B cell (primary cell): ENCODE results near the gene PACRG. TPM values are rescaled to one million over a fixed set of nuclear protein-coding genes. Genes with fewer than 3 reads are reported as not detected.

Experiments used
- ATAC-seq: fragments of 200-7000 bp; cut with Tn5 transposase; one replicate; pipeline ENCODE4 v1.10.0; 2021; ENCODE audit warnings: low read depth, mild to moderate bottlenecking, moderate number of reproducible peaks, moderate library complexity
- CTCF ChIA-PET: fragments of 350-600 bp; sonication (Branson Sonifier 250); formaldehyde crosslinking; loops from one replicate; lab custom pipeline; 2021; ENCODE audit warnings: antibody characterized with exemption, inconsistent platforms; lab: Charles Lee
- POLR2A ChIA-PET: fragments of 350-600 bp; sonication (Branson Sonifier 250); formaldehyde crosslinking; loops from one replicate; lab custom pipeline; 2021; ENCODE audit warnings: antibody characterized with exemption; lab: Charles Lee
- DNase-seq: peaks from one replicate; pipeline ENCODE4 v3.0.0; 2013
- H2AFZ ChIP-seq: 2 replicates; pipeline ENCODE4 v1.6.1; 2012; ENCODE audit warnings: mild to moderate bottlenecking, low read depth, low read length; ENCODE audit not compliant: insufficient read depth, poor library complexity, severe bottlenecking
- H3K27ac ChIP-seq, 2 donors: 1 replicate in 1 of 2; 2 replicates in 1 of 2; pipeline ENCODE4 v1.5.1; 2012 to 2013; ENCODE audit warnings: low read length in 2 of 2, mild to moderate bottlenecking in 2 of 2, moderate library complexity in 1 of 2
- H3K27me3 ChIP-seq, 4 experiments: fragments of 200-600 bp in 1 of 4; sonication (generic) in 1 of 4; replicated peaks in 1 of 4; 1 replicate in 2 of 4; 2 replicates in 2 of 4; pipeline versions ENCODE4 v1.6.1 to v1.7.0; 2013 to 2016; ENCODE audit warnings: low read length in 3 of 4, mild to moderate bottlenecking in 2 of 4, mixed read lengths in 1 of 4, moderate library complexity in 1 of 4; ENCODE audit not compliant: insufficient read depth in 4 of 4, control insufficient read depth in 3 of 4; ENCODE audit errors: control extremely low read depth in 1 of 4
- H3K36me3 ChIP-seq, 2 experiments: replicated peaks in 1 of 2; 1 replicate in 1 of 2; 2 replicates in 1 of 2; pipeline versions ENCODE4 v1.6.1 to v1.7.1; 2013; ENCODE audit warnings: low read length in 1 of 2; ENCODE audit not compliant: insufficient read depth in 2 of 2, control insufficient read depth in 1 of 2; ENCODE audit errors: control extremely low read depth in 1 of 2, extremely low read depth in 1 of 2
- H3K4me1 ChIP-seq, 2 donors: fragments of 200-600 bp in 1 of 2; sonication (generic) in 1 of 2; 1 replicate in 1 of 2; 2 replicates in 1 of 2; pipeline versions ENCODE4 v1.5.1 to v1.6.1; 2013 to 2017; ENCODE audit warnings: low read length in 2 of 2; ENCODE audit not compliant: control insufficient read depth in 2 of 2, insufficient read depth in 2 of 2
- H3K4me2 ChIP-seq: replicated peaks from 2 replicates; pipeline ENCODE3; 2012; ENCODE audit warnings: mild to moderate bottlenecking, low read depth, low read length; ENCODE audit not compliant: poor library complexity, severe bottlenecking
- H3K4me3 ChIP-seq, 5 experiments: fragments of 200-600 bp in 1 of 5; sonication (generic) in 1 of 5; 1 replicate in 3 of 5; 2 replicates in 2 of 5; pipeline versions ENCODE4 v1.5.1 to v1.7.0; 2011 to 2016; ENCODE audit warnings: low read length in 4 of 5, mild to moderate bottlenecking in 4 of 5, low read depth in 2 of 5, control low read depth in 1 of 5, moderate library complexity in 1 of 5; ENCODE audit not compliant: insufficient read depth in 1 of 5; ENCODE audit errors: control extremely low read depth in 1 of 5, extremely low read depth in 1 of 5
- H3K79me2 ChIP-seq: fragments of 200-600 bp; sonication (generic); one replicate; pipeline ENCODE4 v1.6.0; 2016; ENCODE audit warnings: low read length; ENCODE audit not compliant: control insufficient read depth, insufficient read depth
- H3K9ac ChIP-seq: fragments of 200-600 bp; sonication (generic); 2 replicates; pipeline ENCODE4 v1.6.1; 2017; ENCODE audit warnings: mild to moderate bottlenecking, low read length, moderate library complexity
- H3K9me3 ChIP-seq, 3 donors: one replicate each; pipeline versions ENCODE4 v1.6.1 to v1.7.1; 2013; ENCODE audit warnings: low read length in 2 of 3; ENCODE audit not compliant: control insufficient read depth in 2 of 3, insufficient read depth in 1 of 3; ENCODE audit errors: control extremely low read depth in 1 of 3
- H4K20me1 ChIP-seq: 2 replicates; pipeline ENCODE4 v1.6.0; 2012; ENCODE audit warnings: mild to moderate bottlenecking, low read length; ENCODE audit not compliant: insufficient read depth, control insufficient read depth, poor library complexity, severe bottlenecking
- H3K27ac Mint-ChIP-seq: one replicate; pipeline ENCODE4 v1.8.0; 2021; ENCODE audit warnings: mixed read lengths
- H3K27me3 Mint-ChIP-seq: one replicate; pipeline ENCODE4 v1.8.0; 2021; ENCODE audit warnings: mixed read lengths
- H3K4me1 Mint-ChIP-seq: one replicate; pipeline ENCODE4 v1.8.0; 2021; ENCODE audit warnings: mixed read lengths
- H3K4me3 Mint-ChIP-seq: one replicate; pipeline ENCODE4 v1.8.0; 2021; ENCODE audit warnings: mixed read lengths
- H3K9me3 Mint-ChIP-seq: one replicate; pipeline ENCODE4 v1.8.0; 2022; ENCODE audit warnings: mixed read lengths; ENCODE audit not compliant: insufficient read depth
- EZH2 ChIP-seq: IDR thresholded peaks from 2 replicates; pipeline ENCODE4 v1.6.1; 2012; ENCODE audit warnings: borderline replicate concordance, low read depth, mild to moderate bottlenecking, moderate library complexity, low read length; ENCODE audit not compliant: insufficient read depth, poor library complexity, severe bottlenecking
- WGBS: methylation state at CpG from one replicate; pipeline ENCODE4 v1.1.5; 2013; ENCODE audit warnings: missing lambda C conversion rate; ENCODE audit not compliant: insufficient coverage; 5-methylcytosine and 5-hydroxymethylcytosine counted together
- intact Hi-C: fragments of 100-400 bp; cut with micrococcal nuclease; formaldehyde crosslinking; loops from one replicate; pipeline ENCODE4 v1.10.0; 2022
- polyA plus RNA-seq: library from polyadenylated mRNA; depleted of rRNA; stranded (reverse); fragments of >200 nt; gene quantifications from 2 replicates; pipeline ENCODE4 v1.2.3, GENCODE V29; 2012
- total RNA-seq, 2 donors: library from RNA; stranded (reverse); fragments of 120-200 nt in 1 of 2; gene quantifications; 1 replicate in 1 of 2; 2 replicates in 1 of 2; pipeline versions ENCODE4 v1.2.3 to v1.2.4, GENCODE V29; 2013 to 2022
- TF ChIP-seq, protein P1 (sequence below): fragments of 200-600 bp; IDR thresholded peaks from one replicate; pipeline ENCODE4 v1.8.0; 2022; ENCODE audit warnings: antibody characterized with exemption, mild to moderate bottlenecking

The PACRG gene
- total and polyA plus RNA-seq, 2 donors (not counting 1 experiment from before 2014, with no cell fraction given): not detected

GRCh38 chr6:163252061-163252591, 524.4 kb downstream of the PACRG start:
- no peak overlapping the region for H3K27ac Mint-ChIP-seq
- Histone ChIP-seq H3K27ac (no peak overlapping the region), H3K27me3 (peaks cover 0 to 6% (median 0%) of the 10 kb centered on the region in 4 experiments), H3K36me3 (no peaks in the 10 kb centered on the region), H2AFZ (no peak overlapping the region), H3K9me3 (no peaks in the 10 kb centered on the region), H4K20me1 (no peaks in the 10 kb centered on the region), H3K9ac (no peak overlapping the region), H3K4me3 (no peak overlapping the region), H3K4me1 (no peaks in the 10 kb centered on the region), H3K79me2 (no peaks in the 10 kb centered on the region), H3K4me2 (no peak overlapping the region)
- H3K4me3 Mint-ChIP-seq: no peak overlapping the region
- H3K9me3 Mint-ChIP-seq: no peaks in the 10 kb centered on the region
- POLR2A ChIA-PET: no interaction called here
- no peak for DNase-seq
- no peak for TF ChIP-seq EZH2
- TF ChIP-seq, protein P1, sequence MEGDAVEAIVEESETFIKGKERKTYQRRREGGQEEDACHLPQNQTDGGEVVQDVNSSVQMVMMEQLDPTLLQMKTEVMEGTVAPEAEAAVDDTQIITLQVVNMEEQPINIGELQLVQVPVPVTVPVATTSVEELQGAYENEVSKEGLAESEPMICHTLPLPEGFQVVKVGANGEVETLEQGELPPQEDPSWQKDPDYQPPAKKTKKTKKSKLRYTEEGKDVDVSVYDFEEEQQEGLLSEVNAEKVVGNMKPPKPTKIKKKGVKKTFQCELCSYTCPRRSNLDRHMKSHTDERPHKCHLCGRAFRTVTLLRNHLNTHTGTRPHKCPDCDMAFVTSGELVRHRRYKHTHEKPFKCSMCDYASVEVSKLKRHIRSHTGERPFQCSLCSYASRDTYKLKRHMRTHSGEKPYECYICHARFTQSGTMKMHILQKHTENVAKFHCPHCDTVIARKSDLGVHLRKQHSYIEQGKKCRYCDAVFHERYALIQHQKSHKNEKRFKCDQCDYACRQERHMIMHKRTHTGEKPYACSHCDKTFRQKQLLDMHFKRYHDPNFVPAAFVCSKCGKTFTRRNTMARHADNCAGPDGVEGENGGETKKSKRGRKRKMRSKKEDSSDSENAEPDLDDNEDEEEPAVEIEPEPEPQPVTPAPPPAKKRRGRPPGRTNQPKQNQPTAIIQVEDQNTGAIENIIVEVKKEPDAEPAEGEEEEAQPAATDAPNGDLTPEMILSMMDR: no peak
- intact Hi-C loops: no loop called here
- 79% methylated on average over 24 of the region's 27 CpGs for WGBS
- peaks cover 33% of the 10 kb centered on the region for H3K27me3 Mint-ChIP-seq
- H3K4me1 Mint-ChIP-seq: peaks cover 2% of the 10 kb centered on the region
- CTCF ChIA-PET: no interaction called here
- no peak for ATAC-seq

DNA sequence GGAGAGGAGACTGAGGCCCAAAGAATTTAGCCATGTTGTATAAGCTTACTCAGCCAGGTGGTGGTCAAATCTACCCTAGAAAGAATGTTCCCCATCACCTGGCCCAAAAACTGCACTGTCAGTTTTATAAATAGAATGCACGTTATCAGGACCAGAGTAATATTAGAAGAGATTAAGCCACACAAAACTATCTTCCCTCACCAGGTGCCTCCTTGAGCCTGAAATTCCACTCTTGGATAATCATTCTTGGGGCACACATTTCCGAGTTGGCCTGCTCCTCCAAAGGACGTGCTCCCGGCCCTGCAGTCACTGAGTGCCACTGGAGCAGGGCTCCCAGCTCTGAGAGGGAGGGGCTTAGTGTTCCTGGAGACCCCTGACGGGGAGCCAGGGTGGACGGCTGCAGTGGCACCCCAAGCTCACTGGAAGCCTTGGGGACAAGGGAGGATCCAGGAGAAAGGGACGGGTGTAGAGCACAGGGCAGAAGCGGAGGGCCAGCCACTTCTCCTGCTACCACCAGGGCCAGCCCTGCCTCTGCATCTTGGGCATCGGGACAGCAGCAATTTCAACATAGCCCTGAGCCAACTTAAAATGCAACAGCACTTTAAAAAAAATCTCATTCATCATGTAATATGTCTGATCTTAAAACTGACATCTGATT, 525.9 kb downstream of the PACRG start:
- 92% methylated on average over 8 of the region's 9 CpGs for WGBS
- no peaks in the 10 kb centered on the region for H3K9me3 Mint-ChIP-seq
- H3K9ac ChIP-seq: no peak overlapping the region
- intact Hi-C loops: no loop called here
- ChIA-PET POLR2A (no interaction called here), CTCF (no interaction called here)
- no peak overlapping the region for H3K4me2 ChIP-seq
- peaks cover 22% of the 10 kb centered on the region for H3K27me3 Mint-ChIP-seq
- H2AFZ ChIP-seq: no peak overlapping the region
- ATAC-seq: no peak
- no peak overlapping the region for H3K4me3 Mint-ChIP-seq
- no peak overlapping the region for H3K27ac Mint-ChIP-seq
- no peak overlapping the region for H3K27ac ChIP-seq
- no peak for DNase-seq
- H3K4me1 ChIP-seq: no peaks in the 10 kb centered on the region
- H3K79me2 ChIP-seq: no peaks in the 10 kb centered on the region
- TF ChIP-seq EZH2: no peak
- TF ChIP-seq, protein P1: no peak
- peaks cover 2% of the 10 kb centered on the region for H3K4me1 Mint-ChIP-seq
- H3K27me3 ChIP-seq: peaks cover 0 to 6% (median 0%) of the 10 kb centered on the region in 4 experiments
- no peaks in the 10 kb centered on the region for H3K36me3 ChIP-seq
- H3K9me3 ChIP-seq: no peaks in the 10 kb centered on the region
- H3K4me3 ChIP-seq: no peak overlapping the region
- H4K20me1 ChIP-seq: no peaks in the 10 kb centered on the region
